MV-4-11 (cell line): ENCODE measurements around the gene SCNN1G.
"Not testable (repeated sequence)": the region's sequence is repeated elsewhere in the genome, so short reads cannot be mapped to it uniquely, and the experiment has no call there.

Source experiments
- DNase-seq: peaks from one replicate; lab custom pipeline; 2025; lab: John Stamatoyannopoulos, UW

SCNN1G gene

DNA sequence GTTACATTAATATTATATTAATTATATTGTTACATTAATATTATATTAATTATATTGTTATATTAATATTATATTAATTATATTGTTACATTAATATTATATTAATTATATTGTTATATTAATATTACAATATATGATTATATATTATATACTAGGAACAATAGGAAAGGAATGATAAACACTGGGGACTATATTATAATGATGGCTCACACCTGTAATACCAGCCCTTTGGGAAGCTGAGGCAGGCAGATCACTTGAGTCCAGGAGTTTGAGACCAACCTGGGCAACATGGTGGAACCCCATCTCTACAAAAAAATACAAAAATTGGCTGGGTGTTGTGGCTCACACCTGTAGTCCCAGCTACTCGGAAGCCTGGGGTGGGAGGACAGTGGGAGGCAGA is 71.1 kb downstream of the SCNN1G start:
- not testable (repeated sequence) for DNase-seq

DNA sequence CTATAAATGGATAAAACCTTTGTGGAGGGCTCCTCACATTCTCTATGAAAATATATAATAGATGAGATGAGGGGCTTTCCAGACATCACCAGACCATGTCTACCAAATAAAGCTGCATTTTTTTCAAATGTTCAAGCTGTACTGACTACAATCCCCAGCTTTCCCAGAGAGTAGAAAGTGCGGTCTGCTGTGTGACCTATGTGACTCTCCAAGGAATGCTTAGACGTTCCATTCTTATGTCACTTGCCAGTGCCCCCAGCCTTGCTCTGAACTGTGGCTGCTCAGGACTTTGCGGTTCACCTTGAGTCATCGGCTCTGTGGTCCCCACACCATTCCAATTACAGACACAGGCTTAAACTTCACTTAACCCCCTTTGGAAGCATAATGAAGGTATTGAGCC is 71.8 kb downstream of the SCNN1G start:
- DNase-seq, result no peak

DNA sequence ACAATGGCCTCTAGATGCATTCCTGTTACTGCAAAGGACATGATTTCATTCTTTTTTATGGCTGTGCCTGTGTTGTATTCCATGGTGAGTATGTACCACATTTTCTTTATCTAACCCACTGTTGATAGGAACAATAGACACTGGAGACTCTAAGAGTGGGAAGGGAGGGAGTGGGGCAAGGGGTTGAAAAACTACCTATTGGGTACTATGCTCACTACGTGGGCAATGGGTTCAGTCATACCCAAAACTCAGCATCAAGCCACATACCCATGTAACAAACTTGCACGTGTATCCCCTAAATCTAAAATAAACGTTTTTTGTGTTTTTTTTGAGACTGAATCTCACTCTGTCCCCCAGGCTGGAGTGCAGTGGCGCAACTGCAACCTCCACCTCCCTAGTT is 72.5 kb downstream of the SCNN1G start:
- no peak for DNase-seq

DNA sequence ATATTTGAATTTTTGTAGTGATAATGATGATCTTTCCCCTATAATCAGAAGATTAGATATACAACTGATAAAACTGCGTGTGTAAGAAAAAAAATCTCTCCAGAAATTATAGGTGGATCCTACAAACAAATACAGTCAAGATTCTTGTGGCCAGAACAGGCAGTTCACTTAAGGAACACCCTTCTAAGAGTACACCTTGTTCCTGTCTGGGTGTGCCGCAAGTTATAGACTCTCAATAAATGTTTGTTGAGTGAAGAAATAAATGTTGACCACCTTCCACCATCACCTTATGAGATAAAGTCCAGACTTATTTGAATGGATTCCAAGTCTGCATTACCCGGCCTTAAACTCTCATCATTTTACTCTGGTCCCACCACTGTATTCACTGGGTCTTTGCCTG is 73.9 kb downstream of the SCNN1G start:
- no peak for DNase-seq

DNA sequence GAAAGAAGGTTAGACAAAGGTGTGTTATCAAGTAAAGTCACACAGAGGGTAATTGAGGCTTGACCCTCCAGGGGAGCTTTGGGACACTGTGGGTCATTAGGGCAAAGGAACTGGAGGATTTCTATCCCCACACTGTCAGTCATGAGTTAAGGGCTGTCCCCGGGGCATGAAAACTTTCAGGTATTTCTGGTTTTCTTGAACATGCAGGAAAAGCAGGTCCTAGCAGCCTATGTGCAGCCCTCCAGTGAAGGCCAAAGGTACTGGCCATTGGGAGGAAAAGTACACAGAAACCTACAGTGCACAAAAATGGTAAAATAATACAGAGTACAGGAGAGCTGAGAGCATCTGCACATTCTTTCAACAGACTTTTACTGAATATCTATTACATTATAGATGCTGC is 75.1 kb downstream of the SCNN1G start:
- DNase-seq, result no peak

DNA sequence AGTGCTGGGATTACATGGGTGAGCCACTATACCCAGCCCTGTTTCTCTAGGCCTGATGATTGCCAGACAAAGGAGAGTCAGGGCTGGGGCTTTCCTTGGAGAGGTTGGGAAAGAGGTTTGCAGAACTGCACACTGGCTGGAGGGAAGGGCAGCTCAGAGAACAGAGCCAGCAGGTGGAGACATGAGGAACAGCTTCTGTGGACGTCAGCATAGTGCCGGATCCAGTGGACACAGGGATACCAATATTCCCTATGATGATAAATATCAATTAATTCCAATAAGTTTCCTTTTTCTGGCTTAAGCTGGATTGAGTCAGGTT is 76.3 kb downstream of the SCNN1G start:
- no peak for DNase-seq
